HG03025 (cell line): Measurements from ENCODE around the gene GPR68.

Experiments used
- ATAC-seq: cut with Tn5 transposase; IDR thresholded peaks from one replicate; pipeline ENCODE4 v1.9.1; 2021; ENCODE audit warnings: mild to moderate bottlenecking, moderate library complexity; ENCODE audit not compliant: unreplicated experiment, low FRiP score

The GPR68 gene

GRCh38 chr14:91244501-91244901 lies at the start of gene GPR68:
GPR68 (minus strand) TSS chr14:91244704; CDS start chr14:91235050, 9,654 bp downstream.
- ATAC-seq, result no peak

GRCh38 chr14:91294153-91294552 lies 49.6 kb upstream of the GPR68 start:
- ATAC-seq, result no peak

GRCh38 chr14:91293281-91293680 lies 48.8 kb upstream of the GPR68 start:
- ATAC-seq, result no peak

GRCh38 chr14:91292491-91292890 lies 48.0 kb upstream of the GPR68 start:
- ATAC-seq, result no peak

- no peak for ATAC-seq
Observed at GRCh38 chr14:91291786-91292405, 47.4 kb upstream of the GPR68 start.

GRCh38 chr14:91290986-91291385 lies 46.5 kb upstream of the GPR68 start:
- no peak for ATAC-seq

GRCh38 chr14:91289464-91289863 lies 45.0 kb upstream of the GPR68 start:
- ATAC-seq, result no peak

- no peak for ATAC-seq
Observed at GRCh38 chr14:91288876-91289275, 44.4 kb upstream of the GPR68 start.

GRCh38 chr14:91286530-91286937 lies 42.0 kb upstream of the GPR68 start:
- no peak for ATAC-seq

- no peak for ATAC-seq
Observed at GRCh38 chr14:91284791-91285548, 40.5 kb upstream of the GPR68 start.

- ATAC-seq, result no peak
Observed at GRCh38 chr14:91284146-91284790, 39.8 kb upstream of the GPR68 start.

- no peak for ATAC-seq
Observed at GRCh38 chr14:91283666-91284065, 39.2 kb upstream of the GPR68 start.

- no peak for ATAC-seq
Observed at GRCh38 chr14:91282954-91283645, 38.6 kb upstream of the GPR68 start.

GRCh38 chr14:91281346-91281745 lies 36.8 kb upstream of the GPR68 start:
- ATAC-seq, result no peak

- no peak for ATAC-seq
Observed at GRCh38 chr14:91280129-91280528, 35.6 kb upstream of the GPR68 start.

- ATAC-seq, result no peak
Observed at GRCh38 chr14:91279354-91279753, 34.9 kb upstream of the GPR68 start.

- no peak for ATAC-seq
Observed at GRCh38 chr14:91278383-91278715, 33.8 kb upstream of the GPR68 start.

- no peak for ATAC-seq
Observed at GRCh38 chr14:91277546-91278382, 33.3 kb upstream of the GPR68 start.

- ATAC-seq, result no peak
Observed at GRCh38 chr14:91274796-91275195, 30.3 kb upstream of the GPR68 start.

- no peak for ATAC-seq
Observed at GRCh38 chr14:91273885-91274273, 29.4 kb upstream of the GPR68 start.
